ENCODE results near the gene TECR. TPM values are rescaled to one million over a fixed set of nuclear protein-coding genes. Genes with fewer than 3 reads are reported as not detected.

Gene TECR
- total RNA-seq, 4 donors from 2014 or later = 33.1 to 55.1 (median 43.6) TPM

DNA sequence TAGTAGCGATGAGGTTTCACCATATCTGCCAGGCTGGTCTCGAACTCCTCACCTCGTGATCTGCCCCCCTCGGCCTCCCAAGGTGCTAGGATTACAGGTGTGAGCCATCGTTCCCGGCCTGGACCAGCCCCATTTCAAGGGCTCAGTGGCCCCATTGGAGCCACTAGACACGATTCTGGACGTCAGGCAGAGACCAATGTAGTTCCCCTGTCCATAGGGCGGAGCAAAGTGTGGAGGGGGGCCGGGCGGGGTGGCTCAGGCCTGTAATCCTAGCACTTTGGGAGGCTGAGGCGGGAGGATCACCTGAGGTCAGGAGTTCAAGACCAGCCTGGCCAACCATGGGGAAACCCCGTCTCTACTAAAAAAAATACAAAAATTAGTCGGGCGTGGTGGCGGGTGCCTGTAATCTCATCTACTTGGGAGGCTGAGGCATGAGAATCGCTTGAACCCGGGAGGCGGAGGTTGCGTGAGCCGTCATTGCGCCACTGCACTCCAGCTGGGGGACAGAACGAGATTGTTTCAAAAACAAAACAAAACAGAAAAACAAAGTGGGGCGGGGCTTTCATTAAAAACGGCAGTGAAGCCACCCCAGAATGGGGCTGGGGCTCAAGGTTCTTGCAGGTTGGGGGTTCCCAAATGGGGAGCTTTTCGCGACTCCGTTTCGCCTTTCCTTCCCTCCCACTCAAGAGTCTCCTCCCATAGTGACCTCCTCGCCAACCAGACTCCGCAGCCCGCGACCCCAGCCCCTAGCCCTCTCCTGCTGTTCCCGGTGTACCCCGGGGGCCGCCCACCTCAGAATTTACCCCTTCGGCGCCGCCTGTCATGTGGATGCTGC, 758 bp upstream of the TECR start:
- peak overlapping the region; percentile 55 to 82 (median 65) for H3K4me3 ChIP-seq
- WGBS, 2 donors = 36 to 39% methylated on average over 39 of the region's 39 CpGs
- no peaks in the 10 kb centered on the region for H3K36me3 ChIP-seq
- no peaks in the 10 kb centered on the region for H3K9me3 ChIP-seq
- H3K27me3 ChIP-seq = no peaks in the 10 kb centered on the region
- DNase-seq (ENCODE audit: low spot score in 2 of 2) = no peak
- H3K4me1 ChIP-seq = peaks cover 0 to 42% (median 10%) of the 10 kb centered on the region in 4 donors
- peak overlapping the region; percentile 72 to 97 (median 89) for H3K27ac ChIP-seq
- TF ChIP-seq POLR2A (IDR thresholded peaks at IDR 0.05) (no peak), CTCF (IDR thresholded peaks at IDR 0.05) (no peak), EP300 (IDR thresholded peaks at IDR 0.05) (no peak)

DNA sequence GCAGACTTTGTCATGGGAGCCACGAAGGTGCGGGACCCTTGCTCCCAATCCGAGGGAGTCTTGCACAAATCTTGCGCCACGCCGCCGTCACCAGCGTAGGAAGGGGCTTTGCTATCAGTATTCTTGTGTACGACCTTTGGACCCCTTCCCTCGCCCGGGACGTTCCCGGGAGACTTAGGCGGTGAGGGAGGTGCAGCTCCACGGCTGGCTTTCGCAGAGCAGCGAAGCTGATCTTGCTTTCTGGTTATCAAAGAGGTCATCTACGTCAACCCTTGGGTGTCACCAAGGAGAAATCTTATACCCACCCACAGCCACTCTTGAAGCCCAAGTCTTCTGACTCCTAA, 583 bp downstream of the TECR start:
- no peak for DNase-seq (ENCODE audit: low spot score in 2 of 2)
- TF ChIP-seq CTCF (IDR thresholded peaks at IDR 0.05) (no peak), EP300 (IDR thresholded peaks at IDR 0.05) (no peak), POLR2A (IDR thresholded peaks at IDR 0.05) (no peak)
- Histone ChIP-seq H3K4me3 (peak overlapping the region; percentile 63 to 82 (median 70)), H3K9me3 (no peaks in the 10 kb centered on the region), H3K36me3 (no peaks in the 10 kb centered on the region), H3K27me3 (no peaks in the 10 kb centered on the region), H3K27ac (peak overlapping the region; percentile 87 to 97 (median 93)), H3K4me1 (peaks cover 0 to 48% (median 10%) of the 10 kb centered on the region in 4 donors)
- 0% methylated on average over 11 to 16 of the region's 18 CpGs for WGBS, 2 donors

DNA sequence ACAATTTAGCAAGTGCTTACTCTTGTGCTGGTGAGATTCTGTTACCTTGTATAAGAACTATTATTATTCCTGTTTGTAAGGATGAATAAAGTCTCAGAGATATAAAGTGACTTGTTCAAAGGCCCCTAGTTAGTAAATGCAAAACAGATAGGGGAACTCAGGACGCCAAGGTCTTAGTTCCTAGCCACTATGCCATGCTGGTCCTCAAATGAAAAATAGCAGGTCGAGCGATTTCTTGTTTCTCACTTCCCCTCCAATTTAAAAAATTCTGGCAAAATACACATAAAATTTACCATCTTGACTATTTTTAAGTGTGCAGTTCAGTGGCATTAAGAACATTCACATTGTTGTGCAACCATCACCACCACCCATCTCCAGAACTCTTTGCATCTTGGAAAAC, 1.1 kb downstream of the TECR start:
- TF ChIP-seq EP300 (IDR thresholded peaks at IDR 0.05) (no peak), POLR2A (IDR thresholded peaks at IDR 0.05) (no peak), CTCF (IDR thresholded peaks at IDR 0.05) (no peak)
- H3K27me3 ChIP-seq = no peaks in the 10 kb centered on the region
- WGBS, 2 donors = 55 to 70% methylated on average over 3 of the region's 3 CpGs
- DNase-seq (ENCODE audit: low spot score in 2 of 2) = no peak
- H3K27ac ChIP-seq = peak overlapping the region in 3 of 4 donors; percentile 91 to 97 (median 95)
- no peaks in the 10 kb centered on the region for H3K9me3 ChIP-seq
- peaks cover 0 to 48% (median 10%) of the 10 kb centered on the region in 4 donors for H3K4me1 ChIP-seq
- H3K4me3 ChIP-seq = peak overlapping the region in 3 of 4 donors; percentile 63 to 82 (median 72)
- H3K36me3 ChIP-seq = no peaks in the 10 kb centered on the region

- H3K4me3 ChIP-seq = no peak overlapping the region
- H3K9me3 ChIP-seq = no peaks in the 10 kb centered on the region
- TF ChIP-seq CTCF (IDR thresholded peaks at IDR 0.05) (no peak), EP300 (IDR thresholded peaks at IDR 0.05) (no peak), POLR2A (IDR thresholded peaks at IDR 0.05) (no peak)
- no peak overlapping the region for H3K27ac ChIP-seq
- no peaks in the 10 kb centered on the region for H3K36me3 ChIP-seq
- 68 to 76% methylated on average over 5 of the region's 5 CpGs for WGBS, 2 donors
- peaks cover 0 to 58% (median 10%) of the 10 kb centered on the region in 4 donors for H3K4me1 ChIP-seq
- no peaks in the 10 kb centered on the region for H3K27me3 ChIP-seq
- no peak for DNase-seq (ENCODE audit: low spot score in 2 of 2)
Observed at GRCh38 chr19:14533450-14533849, 4.1 kb downstream of the TECR start.

DNA sequence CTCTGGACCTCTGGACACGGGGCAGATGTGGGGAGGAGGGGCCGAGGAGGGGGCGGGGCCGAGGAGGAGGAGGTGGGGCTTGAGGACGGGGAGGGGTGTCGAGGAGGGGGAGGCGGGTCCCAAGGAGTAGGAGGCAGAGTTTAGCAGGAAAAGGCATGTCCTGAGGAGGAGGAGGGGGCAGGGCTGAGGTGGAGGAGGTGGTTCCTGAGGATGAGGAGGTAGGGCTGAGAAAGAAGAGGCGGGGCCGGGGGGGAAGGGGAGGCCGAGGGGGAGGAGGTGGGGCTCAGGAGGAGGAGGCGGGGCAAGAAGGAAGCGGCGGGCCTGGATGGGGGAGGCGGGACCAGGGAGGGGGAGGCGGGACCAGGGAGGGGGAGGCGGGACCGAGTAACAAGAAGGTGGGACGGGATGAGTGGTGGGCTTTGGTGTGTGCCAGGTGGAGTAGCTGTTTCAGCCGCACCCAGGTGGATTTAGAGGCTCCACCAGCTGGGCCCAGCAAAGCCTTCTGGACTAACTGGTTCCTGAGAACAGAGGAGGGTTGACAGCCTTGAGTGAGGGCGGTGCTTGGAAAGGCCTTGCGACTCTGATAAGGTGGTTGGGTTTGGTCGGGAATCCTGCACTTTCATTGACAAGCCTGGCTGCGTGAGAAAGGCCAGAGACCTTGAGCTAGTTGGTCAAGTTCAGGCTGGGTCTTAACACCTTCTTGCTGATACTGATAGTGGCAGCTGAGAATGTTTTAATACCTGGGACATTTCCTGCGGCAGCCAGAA, 7.7 kb downstream of the TECR start:
- WGBS, 2 donors = 29 to 32% methylated on average over 18 to 23 of the region's 24 CpGs
- no peaks in the 10 kb centered on the region for H3K9me3 ChIP-seq
- H3K27ac ChIP-seq = peak overlapping the region in 1 of 4 donors; percentile 41
- peaks cover 0 to 32% (median 0%) of the 10 kb centered on the region in 4 donors for H3K4me1 ChIP-seq
- peak overlapping the region in 1 of 4 donors; percentile 21 for H3K4me3 ChIP-seq
- TF ChIP-seq POLR2A (IDR thresholded peaks at IDR 0.05) = no peak
- no peak for TF ChIP-seq EP300 (IDR thresholded peaks at IDR 0.05)
- TF ChIP-seq CTCF (IDR thresholded peaks at IDR 0.05) = no peak
- H3K36me3 ChIP-seq = no peaks in the 10 kb centered on the region
- no peak for DNase-seq (ENCODE audit: low spot score in 2 of 2)
- H3K27me3 ChIP-seq = no peaks in the 10 kb centered on the region

Measured in tibial nerve (tissue), 4 donors.